Subcutaneous adipose tissue (tissue), 4 donors: ENCODE measurements around the gene FNIP1. TPM values are rescaled to one million over a fixed set of nuclear protein-coding genes. Genes with fewer than 3 reads are reported as not detected.

ENCODE experiments used
- total RNA-seq, 4 donors: library from RNA; depleted of rRNA; stranded (reverse); fragments of >200 nt; gene quantifications; one replicate each; pipeline ENCODE4 v1.1.0, GENCODE V29; 2016
- TF ChIP-seq, protein P1 (sequence below): fragments of 450-650 bp; IDR thresholded peaks from one replicate; pipeline ENCODE4 v1.5.1; 2016; ENCODE audit warnings: low read depth, mild to moderate bottlenecking, control low read depth, antibody characterized with exemption, moderate library complexity

Gene FNIP1
- total RNA-seq, 4 donors from 2014 or later, result 47.3 to 90.8 (median 73.8) TPM

DNA sequence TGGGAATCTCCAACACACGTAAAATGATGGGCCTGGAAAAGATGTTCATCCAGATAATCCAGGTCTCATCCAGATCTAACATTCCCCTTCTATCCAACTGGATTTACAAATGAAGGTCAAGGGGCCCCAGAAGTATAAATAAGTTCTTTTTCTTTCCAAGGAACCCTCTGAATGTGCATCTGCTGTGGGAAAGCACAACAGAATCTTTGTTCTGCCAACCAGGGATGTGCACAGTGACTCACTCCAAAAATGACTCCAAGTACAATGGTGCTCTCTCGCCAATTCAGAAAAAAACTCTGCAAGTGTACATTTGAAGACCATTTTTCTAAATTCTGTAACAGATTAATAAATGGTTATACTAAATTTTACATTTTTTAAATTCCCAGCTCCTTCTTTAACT, 174.2 kb downstream of the FNIP1 start:
- TF ChIP-seq, protein P1, sequence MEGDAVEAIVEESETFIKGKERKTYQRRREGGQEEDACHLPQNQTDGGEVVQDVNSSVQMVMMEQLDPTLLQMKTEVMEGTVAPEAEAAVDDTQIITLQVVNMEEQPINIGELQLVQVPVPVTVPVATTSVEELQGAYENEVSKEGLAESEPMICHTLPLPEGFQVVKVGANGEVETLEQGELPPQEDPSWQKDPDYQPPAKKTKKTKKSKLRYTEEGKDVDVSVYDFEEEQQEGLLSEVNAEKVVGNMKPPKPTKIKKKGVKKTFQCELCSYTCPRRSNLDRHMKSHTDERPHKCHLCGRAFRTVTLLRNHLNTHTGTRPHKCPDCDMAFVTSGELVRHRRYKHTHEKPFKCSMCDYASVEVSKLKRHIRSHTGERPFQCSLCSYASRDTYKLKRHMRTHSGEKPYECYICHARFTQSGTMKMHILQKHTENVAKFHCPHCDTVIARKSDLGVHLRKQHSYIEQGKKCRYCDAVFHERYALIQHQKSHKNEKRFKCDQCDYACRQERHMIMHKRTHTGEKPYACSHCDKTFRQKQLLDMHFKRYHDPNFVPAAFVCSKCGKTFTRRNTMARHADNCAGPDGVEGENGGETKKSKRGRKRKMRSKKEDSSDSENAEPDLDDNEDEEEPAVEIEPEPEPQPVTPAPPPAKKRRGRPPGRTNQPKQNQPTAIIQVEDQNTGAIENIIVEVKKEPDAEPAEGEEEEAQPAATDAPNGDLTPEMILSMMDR, result no peak

GRCh38 chr5:131619102-131619501, 177.7 kb downstream of the FNIP1 start:
- TF ChIP-seq, protein P1, result no peak

DNA sequence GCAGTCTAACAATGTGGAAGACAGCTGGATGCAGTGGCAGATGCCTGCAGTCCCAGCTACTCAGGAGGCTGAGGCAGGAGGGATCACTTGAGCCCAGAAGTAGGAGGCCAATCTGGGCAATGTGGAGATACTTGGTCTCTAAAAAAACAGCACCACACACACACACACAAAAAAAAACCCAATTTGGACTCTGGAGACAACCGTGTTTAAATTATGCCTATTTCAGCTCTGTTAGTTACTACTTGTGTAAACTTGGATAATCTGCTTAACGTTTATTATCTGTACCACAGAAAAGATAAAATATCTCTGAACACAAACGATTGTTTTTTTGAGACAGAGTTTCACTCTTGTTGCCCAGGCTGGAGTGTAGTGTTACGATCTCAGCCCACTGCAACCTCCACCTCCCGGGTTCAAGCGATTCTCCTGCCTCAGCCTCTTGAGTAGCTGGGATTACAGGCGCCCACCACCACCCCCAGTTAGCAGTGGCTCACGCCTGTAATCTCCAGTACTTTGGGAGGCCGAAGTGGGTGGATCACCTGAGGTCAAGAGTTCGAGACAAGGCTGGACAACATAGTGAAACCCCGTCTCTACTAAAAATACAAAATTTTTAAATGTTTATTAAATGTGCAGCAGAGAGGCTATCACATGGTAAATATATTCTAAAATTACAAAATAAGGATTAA, 179.5 kb downstream of the FNIP1 start:
- TF ChIP-seq, protein P1, result no peak

DNA sequence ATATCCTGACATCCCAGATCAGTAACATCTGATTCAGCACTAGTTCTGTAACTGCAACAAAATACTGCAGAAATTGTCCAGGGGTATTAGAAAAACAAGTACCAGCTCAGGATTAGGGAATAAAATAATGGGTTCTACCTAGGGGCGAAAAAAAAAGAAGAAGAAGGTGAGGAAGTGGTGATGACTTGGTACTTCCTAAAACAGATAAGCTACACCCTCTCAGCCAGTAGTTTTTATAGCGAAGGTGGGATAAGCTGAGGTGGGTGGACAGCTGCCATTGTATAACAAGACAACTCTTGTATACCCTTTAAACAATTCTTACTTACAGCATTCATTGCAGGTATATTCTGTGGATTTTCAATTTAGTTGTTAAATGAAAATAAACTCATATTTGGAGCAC, 180.9 kb downstream of the FNIP1 start:
- TF ChIP-seq, protein P1, result no peak

- TF ChIP-seq, protein P1, result no peak
Observed at GRCh38 chr5:131613423-131613822, 183.4 kb downstream of the FNIP1 start.

GRCh38 chr5:131611064-131611381, 185.8 kb downstream of the FNIP1 start:
- TF ChIP-seq, protein P1, result no peak

- TF ChIP-seq, protein P1, result no peak
Observed at GRCh38 chr5:131610198-131611063, 186.4 kb downstream of the FNIP1 start.
